SK-N-SH (cell line): ENCODE measurements around the gene MSH2. TPM values are rescaled to one million over a fixed set of nuclear protein-coding genes. Genes with fewer than 3 reads are reported as not detected.

Source experiments
- CTCF ChIA-PET: fragments of 300-600, 350-600 bp; formaldehyde crosslinking; extraction: SDS; loops from one replicate; lab custom pipeline; 2021; lab: Yijun Ruan, JAX
- POLR2A ChIA-PET: fragments of 350-600 bp; sonication (Branson Sonifier 250); formaldehyde crosslinking; extraction: SDS; loops from one replicate; lab custom pipeline; 2020; ENCODE audit warnings: antibody characterized with exemption, inconsistent platforms; lab: Yijun Ruan, JAX
- DNase-seq: peaks from one replicate; pipeline ENCODE4 v3.0.0; 2012
- H2AFZ ChIP-seq: fragments of 200-600 bp; sonication (generic); 2 replicates; pipeline ENCODE4 v1.8.1; 2016; ENCODE audit warnings: antibody characterized with exemption, mild to moderate bottlenecking, low read depth
- H3F3A ChIP-seq: fragments of 200-600 bp; sonication (generic); replicated peaks from 2 replicates; pipeline ENCODE3; 2016; ENCODE audit warnings: antibody characterized with exemption, mild to moderate bottlenecking; ENCODE audit not compliant: insufficient read depth
- H3K27ac ChIP-seq, 2 experiments: fragments of 200-500 bp in 1 of 2; fragments of 200-600 bp in 1 of 2; sonication (Bioruptor generic) in 1 of 2; sonication (generic), shearing (Covaris generic) in 1 of 2; 2 replicates each; pipeline versions ENCODE4 v1.5.1 to v1.6.1; 2014 to 2016; ENCODE audit warnings: low read depth in 2 of 2, inconsistent platforms in 1 of 2, low read length in 1 of 2, mild to moderate bottlenecking in 1 of 2, mixed read lengths in 1 of 2
- H3K27me3 ChIP-seq: fragments of 200-600 bp; sonication (generic), shearing (Covaris generic); 2 replicates; pipeline ENCODE4 v1.6.1; 2016; ENCODE audit warnings: mixed run types; ENCODE audit not compliant: insufficient read depth
- H3K36me3 ChIP-seq, 2 experiments: fragments of 200-500 bp in 1 of 2; fragments of 200-600 bp in 1 of 2; sonication (Bioruptor generic) in 1 of 2; sonication (generic) in 1 of 2; replicated peaks in 1 of 2; 2 replicates each; pipeline versions ENCODE3 to v1.5.1; 2014 to 2016; ENCODE audit warnings: low read length in 1 of 2, mild to moderate bottlenecking in 1 of 2; ENCODE audit not compliant: insufficient read depth in 2 of 2, control insufficient read depth in 1 of 2
- H3K4me1 ChIP-seq, 2 experiments: fragments of 200-500 bp in 1 of 2; fragments of 200-600 bp in 1 of 2; sonication (Bioruptor generic) in 1 of 2; sonication (generic), shearing (Covaris generic) in 1 of 2; 2 replicates each; pipeline versions ENCODE4 v1.5.1 to v1.6.1; 2014 to 2016; ENCODE audit warnings: low read depth in 1 of 2, low read length in 1 of 2, mixed run types in 1 of 2; ENCODE audit not compliant: insufficient read depth in 2 of 2, control insufficient read depth in 1 of 2
- H3K4me2 ChIP-seq: fragments of 200-600 bp; sonication (generic), shearing (Covaris generic); 2 replicates; pipeline ENCODE4 v1.6.1; 2017; ENCODE audit warnings: mixed run types
- H3K4me3 ChIP-seq, 2 experiments: fragments of 200-500 bp in 1 of 2; fragments of 200-600 bp in 1 of 2; sonication (Bioruptor generic) in 1 of 2; sonication (generic), shearing (Covaris generic) in 1 of 2; 2 replicates each; pipeline versions ENCODE4 v1.5.1 to v1.8.1; 2014 to 2016; ENCODE audit warnings: low read depth in 2 of 2, inconsistent platforms in 1 of 2, low read length in 1 of 2, mild to moderate bottlenecking in 1 of 2, mixed read lengths in 1 of 2, moderate library complexity in 1 of 2
- H3K79me2 ChIP-seq: fragments of 200-600 bp; sonication (generic); 2 replicates; pipeline ENCODE4 v1.8.1; 2017; ENCODE audit warnings: mild to moderate bottlenecking; ENCODE audit not compliant: insufficient read depth
- H3K9ac ChIP-seq: fragments of 200-600 bp; sonication (generic); 2 replicates; pipeline ENCODE4 v1.6.1; 2017; ENCODE audit warnings: mixed run types
- H3K9me2 ChIP-seq: fragments of 200-600 bp; sonication (generic); 2 replicates; pipeline ENCODE4 v1.6.1; 2017; ENCODE audit warnings: mixed run types
- H3K9me3 ChIP-seq: fragments of 200-600 bp; sonication (generic); 2 replicates; pipeline ENCODE4 v1.6.1; 2017; ENCODE audit warnings: mixed run types, mild to moderate bottlenecking, moderate library complexity
- H4K20me1 ChIP-seq: fragments of 200-600 bp; sonication (generic); 2 replicates; pipeline ENCODE4 v1.6.1; 2017; ENCODE audit warnings: mild to moderate bottlenecking, mixed run types; ENCODE audit not compliant: insufficient read depth
- CHD2 ChIP-seq: fragments of 150-350 bp; IDR thresholded peaks from 2 replicates; pipeline ENCODE4 v1.6.1; 2018; ENCODE audit warnings: low read length; ENCODE audit not compliant: partially characterized antibody
- EZH2phosphoT487 ChIP-seq: fragments of 200-600 bp; sonication (generic); IDR thresholded peaks from 2 replicates; pipeline ENCODE4 v1.6.1; 2017; ENCODE audit warnings: low read depth, mixed run types, mild to moderate bottlenecking, antibody characterized with exemption, moderate library complexity, borderline replicate concordance
- FOXM1 ChIP-seq: IDR thresholded peaks from 2 replicates; pipeline ENCODE4 v1.4.0; 2012; ENCODE audit warnings: low read depth, mild to moderate bottlenecking
- JUND ChIP-seq: IDR thresholded peaks from 2 replicates; pipeline ENCODE4 v1.4.0; 2012
- MXI1 ChIP-seq: IDR thresholded peaks from 2 replicates; pipeline ENCODE4 v1.6.1; 2012; ENCODE audit warnings: mild to moderate bottlenecking, low read depth, low read length, improper control_type of control experiment
- POLR2AphosphoS5 ChIP-seq: IDR thresholded peaks from 2 replicates; pipeline ENCODE4 v1.6.1; 2012; ENCODE audit warnings: low read depth, low read length
- RAD21 ChIP-seq: IDR thresholded peaks from 2 replicates; pipeline ENCODE4 v1.6.1; 2012; ENCODE audit warnings: mild to moderate bottlenecking, low read length
- SMC3 ChIP-seq: IDR thresholded peaks from 2 replicates; pipeline ENCODE4 v1.6.1; 2012; ENCODE audit warnings: low read depth, low read length, improper control_type of control experiment
- TCF12 ChIP-seq: IDR thresholded peaks from 2 replicates; pipeline ENCODE4 v1.4.0; 2012
- TEAD4 ChIP-seq: IDR thresholded peaks from 2 replicates; pipeline ENCODE4 v1.4.0; 2012; ENCODE audit warnings: mild to moderate bottlenecking, borderline replicate concordance; ENCODE audit not compliant: insufficient read depth
- WGBS: methylation state at CpG from one replicate; pipeline ENCODE4 v1.1.6; 2017; ENCODE audit warnings: low lambda C conversion rate; 5-methylcytosine and 5-hydroxymethylcytosine counted together
- polyA plus RNA-seq, 3 experiments: library from polyadenylated mRNA; depleted of rRNA; stranded (reverse); fragments of >200 nt; gene quantifications; 2 replicates each; pipeline ENCODE4 v1.2.3, GENCODE V29; 2012
- TF ChIP-seq, protein P1 (sequence below): fragments of 200-600 bp; sonication (generic); IDR thresholded peaks from 2 replicates; pipeline ENCODE4 v1.6.1; 2017; ENCODE audit warnings: antibody characterized with exemption, mild to moderate bottlenecking, moderate library complexity
- TF ChIP-seq, protein P2 (sequence below): fragments of 150-350 bp; IDR thresholded peaks from 2 replicates; pipeline ENCODE4 v1.6.1; 2016; ENCODE audit warnings: mild to moderate bottlenecking, low read depth, low read length
- TF ChIP-seq, protein P3 (sequence below): fragments of 150-350 bp; IDR thresholded peaks from 2 replicates; pipeline ENCODE4 v1.6.1; 2017; ENCODE audit warnings: antibody characterized with exemption, low read length, low read depth, borderline replicate concordance

The MSH2 gene
- polyA plus RNA-seq, 1 of the 3 experiments (the other 2 are of a cell fraction): 13.7 TPM

DNA sequence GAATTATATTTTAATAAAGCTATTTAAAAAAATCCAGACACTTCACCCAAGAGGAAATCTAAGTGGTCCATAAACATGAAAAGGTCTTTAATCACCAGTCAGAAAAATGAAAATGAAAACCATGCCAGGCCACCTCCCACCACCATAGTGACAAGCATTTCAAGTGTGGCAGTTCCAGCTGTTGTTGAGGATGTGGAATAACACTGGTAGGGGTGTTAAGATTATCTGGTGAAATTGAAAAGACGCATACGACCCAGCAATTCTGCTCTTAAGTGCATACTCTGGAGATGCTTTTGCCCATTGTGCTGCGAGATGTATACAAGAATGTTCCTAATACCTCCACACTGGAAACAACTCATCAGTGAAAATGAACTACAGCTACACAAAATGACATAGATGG, 82.2 kb downstream of the MSH2 start:
- H3K79me2 ChIP-seq: no peaks in the 10 kb centered on the region
- CTCF ChIA-PET: interaction anchor here (0.7 to 1.4 kb wide), 2 partner anchors 10 to 49 kb away, joined by 3 read pairs; no protein-coding TSS in a partner anchor
- TF ChIP-seq FOXM1: no peak
- no peak for TF ChIP-seq JUND
- TF ChIP-seq, protein P1, sequence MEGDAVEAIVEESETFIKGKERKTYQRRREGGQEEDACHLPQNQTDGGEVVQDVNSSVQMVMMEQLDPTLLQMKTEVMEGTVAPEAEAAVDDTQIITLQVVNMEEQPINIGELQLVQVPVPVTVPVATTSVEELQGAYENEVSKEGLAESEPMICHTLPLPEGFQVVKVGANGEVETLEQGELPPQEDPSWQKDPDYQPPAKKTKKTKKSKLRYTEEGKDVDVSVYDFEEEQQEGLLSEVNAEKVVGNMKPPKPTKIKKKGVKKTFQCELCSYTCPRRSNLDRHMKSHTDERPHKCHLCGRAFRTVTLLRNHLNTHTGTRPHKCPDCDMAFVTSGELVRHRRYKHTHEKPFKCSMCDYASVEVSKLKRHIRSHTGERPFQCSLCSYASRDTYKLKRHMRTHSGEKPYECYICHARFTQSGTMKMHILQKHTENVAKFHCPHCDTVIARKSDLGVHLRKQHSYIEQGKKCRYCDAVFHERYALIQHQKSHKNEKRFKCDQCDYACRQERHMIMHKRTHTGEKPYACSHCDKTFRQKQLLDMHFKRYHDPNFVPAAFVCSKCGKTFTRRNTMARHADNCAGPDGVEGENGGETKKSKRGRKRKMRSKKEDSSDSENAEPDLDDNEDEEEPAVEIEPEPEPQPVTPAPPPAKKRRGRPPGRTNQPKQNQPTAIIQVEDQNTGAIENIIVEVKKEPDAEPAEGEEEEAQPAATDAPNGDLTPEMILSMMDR: no peak
- TF ChIP-seq, protein P2, sequence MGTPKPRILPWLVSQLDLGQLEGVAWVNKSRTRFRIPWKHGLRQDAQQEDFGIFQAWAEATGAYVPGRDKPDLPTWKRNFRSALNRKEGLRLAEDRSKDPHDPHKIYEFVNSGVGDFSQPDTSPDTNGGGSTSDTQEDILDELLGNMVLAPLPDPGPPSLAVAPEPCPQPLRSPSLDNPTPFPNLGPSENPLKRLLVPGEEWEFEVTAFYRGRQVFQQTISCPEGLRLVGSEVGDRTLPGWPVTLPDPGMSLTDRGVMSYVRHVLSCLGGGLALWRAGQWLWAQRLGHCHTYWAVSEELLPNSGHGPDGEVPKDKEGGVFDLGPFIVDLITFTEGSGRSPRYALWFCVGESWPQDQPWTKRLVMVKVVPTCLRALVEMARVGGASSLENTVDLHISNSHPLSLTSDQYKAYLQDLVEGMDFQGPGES: no peak
- no peak for TF ChIP-seq EZH2phosphoT487
- TF ChIP-seq RAD21: no peak
- no peak for TF ChIP-seq CHD2
- TF ChIP-seq MXI1: no peak
- no peak for DNase-seq
- H3K9me3 ChIP-seq: no peaks in the 10 kb centered on the region
- no peak overlapping the region for H3K4me2 ChIP-seq
- 96% methylated on average over 3 of the region's 3 CpGs for WGBS
- H3K36me3 ChIP-seq: peaks cover 23 to 37% of the 10 kb centered on the region in 2 experiments
- no peak overlapping the region for H3K4me3 ChIP-seq
- H3K27ac ChIP-seq: no peak overlapping the region
- H3K9ac ChIP-seq: no peak overlapping the region
- no peaks in the 10 kb centered on the region for H4K20me1 ChIP-seq
- no peaks in the 10 kb centered on the region for H3K4me1 ChIP-seq
- H3K9me2 ChIP-seq: no peaks in the 10 kb centered on the region
- H3F3A ChIP-seq: peaks cover 14% of the 10 kb centered on the region
- POLR2A ChIA-PET: no interaction called here
- H2AFZ ChIP-seq: no peak overlapping the region
- no peaks in the 10 kb centered on the region for H3K27me3 ChIP-seq

DNA sequence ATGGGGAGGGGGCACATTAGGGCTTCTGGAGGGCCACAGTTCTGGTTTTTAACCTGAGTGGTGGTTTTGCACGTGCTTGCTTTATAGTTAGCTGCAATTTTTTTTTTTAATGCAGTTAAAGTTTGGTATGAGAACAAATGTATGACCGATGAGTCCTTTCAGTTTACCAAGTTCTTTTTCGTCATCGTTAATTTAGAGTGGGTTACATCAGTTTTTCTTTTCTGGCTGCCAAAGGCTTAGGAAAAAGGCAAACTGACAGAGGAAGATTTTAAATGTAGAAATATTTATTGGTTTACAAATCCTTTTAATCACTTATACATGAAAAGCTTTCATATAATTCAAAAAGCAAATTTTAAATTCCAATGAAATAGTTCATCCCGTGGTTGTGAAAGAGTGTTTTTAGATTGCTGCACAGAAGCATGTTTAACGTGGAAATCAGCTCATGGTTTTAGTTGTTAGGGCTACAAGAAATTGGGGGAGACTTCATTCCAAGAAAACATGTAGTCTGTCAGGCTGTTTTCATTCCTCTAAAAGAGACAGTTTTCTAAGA, 82.9 kb downstream of the MSH2 start:
- Histone ChIP-seq H4K20me1 (no peaks in the 10 kb centered on the region), H2AFZ (no peak overlapping the region), H3K27me3 (no peaks in the 10 kb centered on the region), H3K27ac (no peak overlapping the region), H3K36me3 (peaks cover 23 to 31% of the 10 kb centered on the region in 2 experiments), H3K4me3 (no peak overlapping the region), H3K9me3 (no peaks in the 10 kb centered on the region), H3K9me2 (no peaks in the 10 kb centered on the region), H3K79me2 (no peaks in the 10 kb centered on the region), H3F3A (peaks cover 14% of the 10 kb centered on the region), H3K4me2 (no peak overlapping the region), H3K9ac (no peak overlapping the region), H3K4me1 (no peaks in the 10 kb centered on the region)
- ChIA-PET POLR2A (no interaction called here), CTCF (interaction anchor here (0.8 to 1.8 kb wide), 2 partner anchors 11 to 48 kb away, joined by 4 to 5 read pairs; no protein-coding TSS in a partner anchor)
- TF ChIP-seq POLR2AphosphoS5 (no peak), TEAD4 (no peak), SMC3 (no peak), TCF12 (no peak), RAD21 (no peak), MXI1 (no peak)
- TF ChIP-seq, protein P3, sequence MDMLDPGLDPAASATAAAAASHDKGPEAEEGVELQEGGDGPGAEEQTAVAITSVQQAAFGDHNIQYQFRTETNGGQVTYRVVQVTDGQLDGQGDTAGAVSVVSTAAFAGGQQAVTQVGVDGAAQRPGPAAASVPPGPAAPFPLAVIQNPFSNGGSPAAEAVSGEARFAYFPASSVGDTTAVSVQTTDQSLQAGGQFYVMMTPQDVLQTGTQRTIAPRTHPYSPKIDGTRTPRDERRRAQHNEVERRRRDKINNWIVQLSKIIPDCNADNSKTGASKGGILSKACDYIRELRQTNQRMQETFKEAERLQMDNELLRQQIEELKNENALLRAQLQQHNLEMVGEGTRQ: no peak
- DNase-seq: no peak
- 95% methylated on average over 6 of the region's 6 CpGs for WGBS
